Stimulated activated CD8-positive, alpha-beta memory T cell treated with anti-CD3 and anti-CD28 coated beads, Interleukin-2, amount 100 ng/mL, for 1 hour (primary cell): ENCODE data around the gene OR11L1.

Experiments
- DNase-seq, 2 donors: peaks; one replicate each; pipeline ENCODE4 v3.0.0-alpha.2; 2020; ENCODE audit warnings: low read depth in 2 of 2

The OR11L1 gene, protein sequence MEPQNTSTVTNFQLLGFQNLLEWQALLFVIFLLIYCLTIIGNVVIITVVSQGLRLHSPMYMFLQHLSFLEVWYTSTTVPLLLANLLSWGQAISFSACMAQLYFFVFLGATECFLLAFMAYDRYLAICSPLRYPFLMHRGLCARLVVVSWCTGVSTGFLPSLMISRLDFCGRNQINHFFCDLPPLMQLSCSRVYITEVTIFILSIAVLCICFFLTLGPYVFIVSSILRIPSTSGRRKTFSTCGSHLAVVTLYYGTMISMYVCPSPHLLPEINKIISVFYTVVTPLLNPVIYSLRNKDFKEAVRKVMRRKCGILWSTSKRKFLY

DNA sequence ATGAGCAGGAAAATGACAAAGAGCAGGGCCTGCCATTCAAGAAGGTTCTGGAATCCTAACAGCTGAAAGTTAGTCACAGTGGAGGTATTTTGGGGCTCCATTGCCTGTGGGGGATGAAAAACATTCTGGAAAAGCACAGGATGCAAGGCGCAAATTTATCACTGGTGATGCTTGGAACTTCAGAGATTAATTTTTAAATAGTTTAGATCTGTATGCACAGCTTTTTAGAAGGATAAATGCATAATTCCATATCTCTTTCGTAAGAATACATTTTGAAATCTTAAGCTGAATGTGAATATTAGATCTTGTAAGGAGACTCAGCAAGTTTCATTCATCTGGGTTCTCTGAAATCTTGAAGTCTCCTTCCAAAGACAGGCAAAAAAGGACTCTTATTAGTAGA, at the start of gene OR11L1:
OR11L1 (minus strand) TSS at position 101 of the 400 bp plus-strand sequence; CDS start at position 101, 0 bp downstream.
- no peak for DNase-seq

DNA sequence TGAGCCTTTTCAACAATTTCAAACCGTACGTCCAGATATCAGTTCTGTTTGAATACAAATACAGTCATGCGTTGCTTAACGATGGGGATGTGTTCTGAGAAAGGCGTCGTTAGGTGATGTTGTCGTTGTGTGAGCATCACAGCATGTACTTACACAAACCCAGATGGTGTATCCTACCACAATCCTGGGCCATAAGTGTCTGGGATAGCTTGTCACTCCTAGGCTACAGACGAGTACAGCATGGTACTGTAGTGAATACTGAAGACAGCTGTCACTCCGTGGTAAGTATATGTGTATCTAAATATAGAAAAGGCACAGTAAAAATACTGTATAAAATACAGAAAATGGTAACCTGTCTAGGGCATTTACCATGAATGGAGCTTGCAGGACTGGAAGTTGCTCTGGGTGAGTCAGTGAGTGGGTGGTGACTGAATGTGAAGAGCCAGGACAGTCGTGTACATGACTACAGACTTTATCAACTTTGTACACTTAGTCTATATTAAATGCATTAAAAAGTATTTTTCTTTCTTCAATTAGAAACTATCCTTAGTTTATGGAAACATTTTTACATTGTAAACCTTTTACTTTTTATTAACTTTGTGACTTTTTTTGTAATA, 43.2 kb upstream of the OR11L1 start:
- no peak for DNase-seq

DNA sequence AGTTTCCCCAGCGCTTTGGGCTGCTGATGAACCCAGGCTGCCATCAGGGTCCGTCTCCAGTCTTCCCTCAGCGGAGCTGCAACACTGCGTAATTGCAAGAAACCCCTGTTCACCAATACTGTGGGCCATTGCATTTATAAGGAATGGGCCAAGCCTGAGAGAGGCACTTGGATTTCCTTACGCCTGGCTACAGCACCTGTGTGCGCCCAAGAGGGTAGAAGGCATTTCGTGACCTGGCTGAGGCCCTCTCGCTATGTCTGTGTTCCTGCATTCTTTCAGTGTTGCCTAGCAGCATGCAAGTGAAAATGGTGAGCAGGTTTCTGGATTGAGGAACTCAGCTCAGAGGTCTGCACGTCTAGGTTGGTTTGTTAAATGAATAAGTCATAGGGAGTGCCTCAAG, 41.6 kb upstream of the OR11L1 start:
- no peak for DNase-seq

DNA sequence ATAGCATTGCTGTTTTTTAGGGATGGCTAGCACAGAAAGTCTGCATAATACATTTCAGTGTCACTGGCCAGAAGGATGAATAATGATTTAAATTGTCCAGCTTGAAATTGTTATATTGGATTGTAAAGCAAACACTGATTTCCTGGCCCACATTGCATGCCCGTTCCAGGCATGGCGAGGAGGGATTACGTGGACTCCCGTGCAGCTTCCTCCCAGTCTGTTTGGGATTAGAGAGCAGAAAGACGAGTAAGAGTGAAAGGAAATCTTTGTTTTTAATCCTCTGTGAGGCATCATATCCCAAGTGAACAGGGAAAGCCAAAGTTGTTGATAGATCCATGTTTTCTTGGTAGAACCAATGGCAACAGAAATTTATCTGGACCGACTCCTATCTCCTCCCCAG, 23.7 kb upstream of the OR11L1 start:
- DNase-seq = no peak

DNA sequence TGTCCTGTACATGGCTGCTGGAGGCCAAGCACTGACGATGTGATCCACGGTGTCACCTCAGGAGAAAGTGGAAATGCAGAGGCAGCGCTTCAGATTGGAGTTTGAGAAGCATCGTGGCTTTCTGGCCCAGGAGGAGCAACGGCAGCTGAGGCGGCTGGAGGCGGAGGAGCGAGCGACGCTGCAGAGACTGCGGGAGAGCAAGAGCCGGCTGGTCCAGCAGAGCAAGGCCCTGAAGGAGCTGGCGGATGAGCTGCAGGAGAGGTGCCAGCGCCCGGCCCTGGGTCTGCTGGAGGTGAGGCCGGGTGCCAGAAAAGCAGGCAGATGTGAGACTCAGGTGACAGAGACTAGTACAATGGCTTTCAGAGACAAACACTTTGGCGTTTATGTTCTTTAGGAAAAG, 22.9 kb upstream of the OR11L1 start:
- DNase-seq = no peak

DNA sequence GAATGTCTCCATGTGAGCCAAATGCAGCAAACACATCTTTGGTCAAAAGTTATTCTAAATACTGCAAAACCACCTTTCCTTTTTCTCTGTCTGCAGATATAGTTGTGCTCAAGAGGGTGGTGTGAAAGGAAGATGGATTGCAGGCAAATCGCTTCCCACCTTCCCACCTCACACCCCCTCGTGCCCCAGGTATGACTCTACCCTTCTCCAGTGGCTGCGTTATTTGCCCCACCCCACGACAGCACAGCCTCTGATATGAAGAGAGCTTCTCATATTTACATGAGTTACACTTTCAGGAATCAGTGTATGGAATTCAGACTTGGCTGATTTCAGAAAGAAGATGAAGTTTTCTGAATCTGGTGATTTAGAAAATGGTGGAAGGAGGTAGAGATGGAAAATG, 21.1 kb upstream of the OR11L1 start:
- DNase-seq = no peak

DNA sequence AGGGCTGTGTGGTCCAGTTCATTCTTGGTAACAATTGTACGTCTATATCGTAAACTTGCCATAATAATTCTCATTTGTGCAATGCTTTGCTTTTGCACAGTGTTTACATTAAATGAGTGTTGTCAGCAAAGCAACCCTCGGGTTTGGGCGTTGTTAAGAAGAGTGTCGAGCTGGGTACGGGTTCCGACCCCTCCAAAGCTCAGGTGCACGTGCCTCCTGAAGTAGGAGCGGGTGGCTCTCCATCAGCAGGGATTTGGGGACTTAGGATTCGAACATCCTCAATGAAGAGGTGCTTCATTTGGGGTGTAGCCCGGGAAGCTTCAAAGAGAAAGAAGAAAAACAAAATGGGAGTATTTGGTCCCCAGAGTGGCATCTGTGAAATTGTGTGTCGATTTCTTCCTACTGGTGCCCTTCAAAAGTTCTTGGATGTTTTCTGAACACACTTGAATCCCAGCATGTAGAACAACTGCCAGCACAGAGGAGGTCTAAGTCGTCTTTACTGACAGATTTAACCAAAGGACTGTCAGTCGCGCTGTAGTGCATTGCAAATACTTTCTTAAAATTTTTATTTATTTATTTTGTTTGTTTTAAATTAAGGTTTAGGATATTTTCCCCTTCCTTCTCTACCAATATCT, 16.4 kb upstream of the OR11L1 start:
- DNase-seq = no peak

DNA sequence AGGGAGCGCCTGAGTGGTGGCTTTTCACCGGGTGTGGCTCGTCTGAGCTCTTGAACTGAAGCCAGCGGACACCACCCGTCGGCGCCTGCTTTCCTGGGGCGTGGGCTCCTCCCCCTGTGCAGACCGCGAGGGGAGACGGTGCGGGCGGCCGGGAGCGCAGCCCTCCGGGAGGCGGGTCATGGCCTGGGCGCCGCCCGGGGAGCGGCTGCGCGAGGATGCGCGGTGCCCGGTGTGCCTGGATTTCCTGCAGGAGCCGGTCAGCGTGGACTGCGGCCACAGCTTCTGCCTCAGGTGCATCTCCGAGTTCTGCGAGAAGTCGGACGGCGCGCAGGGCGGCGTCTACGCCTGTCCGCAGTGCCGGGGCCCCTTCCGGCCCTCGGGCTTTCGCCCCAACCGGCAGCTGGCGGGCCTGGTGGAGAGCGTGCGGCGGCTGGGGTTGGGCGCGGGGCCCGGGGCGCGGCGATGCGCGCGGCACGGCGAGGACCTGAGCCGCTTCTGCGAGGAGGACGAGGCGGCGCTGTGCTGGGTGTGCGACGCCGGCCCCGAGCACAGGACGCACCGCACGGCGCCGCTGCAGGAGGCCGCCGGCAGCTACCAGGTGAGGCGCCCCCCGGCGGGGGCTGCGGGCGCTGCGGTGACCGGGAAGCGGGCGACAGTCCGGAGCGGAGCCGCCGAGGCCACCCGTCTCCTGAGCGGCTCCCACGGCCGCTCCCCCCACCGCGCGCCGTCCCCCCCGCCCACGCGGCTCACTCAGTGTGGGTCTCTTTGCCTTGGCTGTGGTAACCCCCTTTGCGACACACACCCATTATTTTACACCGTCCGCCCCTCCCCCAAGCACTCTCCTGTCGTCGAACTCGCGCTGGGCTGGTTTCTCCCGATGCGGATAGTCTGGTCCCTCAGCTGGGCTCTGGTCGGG, 15.6 kb upstream of the OR11L1 start, which contains the start of gene TRIM58:
TRIM58 (plus strand) TSS at position 119 of the 916 bp plus-strand sequence; CDS start at position 179, 60 bp downstream.
- no peak for DNase-seq

DNA sequence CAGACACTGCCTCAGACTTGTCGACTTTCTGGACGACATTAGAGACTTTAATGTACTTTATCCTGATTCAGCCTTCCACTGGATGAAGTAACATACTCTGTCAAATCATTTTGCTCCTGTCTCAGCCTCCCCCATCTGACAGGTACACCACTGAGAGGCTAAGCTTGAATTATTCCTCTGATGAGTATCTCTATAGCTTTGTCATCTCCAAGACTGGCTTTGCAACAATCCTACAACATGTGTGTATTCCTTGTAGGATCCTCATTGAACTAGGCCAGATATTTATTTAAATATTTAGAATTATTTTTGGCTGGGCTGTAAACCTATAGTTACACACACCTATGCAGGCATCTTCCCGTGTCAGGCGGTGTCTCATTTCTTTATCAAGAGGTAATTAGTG, 14.2 kb upstream of the OR11L1 start:
- no peak for DNase-seq

DNA sequence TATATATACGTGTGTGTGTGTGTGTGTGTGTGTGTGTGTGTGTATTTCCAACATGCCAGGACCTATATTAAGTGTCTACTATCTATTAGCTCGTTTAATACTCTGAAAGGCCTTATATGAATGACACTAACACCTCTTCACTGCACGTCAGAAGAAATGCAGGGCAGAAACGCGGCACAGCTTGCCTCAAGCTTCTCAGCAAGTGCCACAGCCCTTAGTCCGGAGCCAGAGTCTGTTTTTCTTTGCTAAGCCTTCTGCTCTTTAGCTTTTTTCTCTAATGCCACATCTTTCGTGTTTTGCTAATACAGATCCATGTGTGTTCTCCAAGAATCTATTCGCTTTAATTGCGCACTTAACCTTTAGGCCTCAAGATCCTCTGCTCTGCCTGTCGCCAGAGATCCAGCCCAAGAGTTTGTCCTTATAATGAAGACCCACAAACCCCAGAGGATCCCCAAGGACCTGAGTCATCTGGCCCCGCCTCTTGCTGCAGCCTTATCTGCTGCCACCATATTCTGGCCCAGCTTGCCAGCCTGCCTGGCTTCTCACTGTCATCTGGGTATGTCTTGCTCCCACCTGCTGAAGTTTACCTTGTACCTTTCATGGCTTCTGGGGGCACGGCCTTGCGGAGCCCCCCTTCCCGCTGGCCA, 13.3 kb upstream of the OR11L1 start:
- no peak for DNase-seq

DNA sequence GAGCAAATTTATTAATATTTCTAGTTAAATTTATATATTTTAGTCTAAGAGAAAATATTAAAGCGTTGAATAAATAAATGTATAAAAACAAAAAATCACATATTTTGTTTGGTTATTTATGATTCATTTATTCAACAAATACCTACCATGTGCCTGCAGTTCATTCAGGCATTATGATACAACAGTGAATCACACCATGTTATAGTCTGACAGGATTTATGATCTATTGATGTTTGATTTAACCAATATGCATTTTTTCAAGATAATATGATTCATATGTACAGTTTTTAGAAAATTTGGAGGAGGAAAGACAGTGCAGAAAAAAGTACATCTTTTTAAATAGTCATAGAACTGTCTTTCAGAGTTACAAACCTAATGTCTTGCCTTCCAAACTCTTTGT, 7.9 kb upstream of the OR11L1 start:
- no peak for DNase-seq

DNA sequence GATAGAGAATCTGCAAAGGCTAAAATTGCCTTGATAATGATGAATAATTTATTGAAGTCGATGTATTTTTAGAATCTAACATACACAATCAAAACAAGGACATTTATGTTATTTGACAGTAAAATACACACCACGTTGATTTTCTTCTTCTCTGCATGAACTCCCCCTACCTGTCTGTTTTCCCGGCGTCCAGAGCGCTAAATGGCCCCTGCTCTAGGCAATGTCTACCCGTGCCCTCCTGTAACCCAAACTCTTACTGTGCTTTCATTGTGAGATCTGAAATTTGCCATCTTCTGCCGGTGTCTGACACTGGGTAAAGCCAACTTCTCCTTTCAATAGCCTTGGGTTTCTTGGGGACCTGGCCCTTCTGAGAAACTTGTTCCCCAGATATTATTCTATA, 6.7 kb upstream of the OR11L1 start:
- no peak for DNase-seq

DNA sequence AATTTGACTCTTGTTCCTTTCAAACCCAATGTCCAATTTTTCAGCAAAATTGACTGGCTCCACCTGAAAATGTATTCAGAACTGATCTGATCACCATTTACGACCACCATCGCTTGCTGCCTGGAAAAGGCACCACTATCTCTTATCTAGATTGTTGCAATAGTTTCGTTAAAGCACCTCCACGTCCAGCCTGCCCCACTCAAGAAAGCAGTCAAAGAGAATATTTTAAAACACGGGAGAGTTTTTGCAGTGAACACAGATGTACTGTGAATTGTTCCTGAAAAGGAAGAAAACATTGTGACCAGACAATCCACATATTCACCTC, 4.0 kb upstream of the OR11L1 start:
- DNase-seq = no peak

DNA sequence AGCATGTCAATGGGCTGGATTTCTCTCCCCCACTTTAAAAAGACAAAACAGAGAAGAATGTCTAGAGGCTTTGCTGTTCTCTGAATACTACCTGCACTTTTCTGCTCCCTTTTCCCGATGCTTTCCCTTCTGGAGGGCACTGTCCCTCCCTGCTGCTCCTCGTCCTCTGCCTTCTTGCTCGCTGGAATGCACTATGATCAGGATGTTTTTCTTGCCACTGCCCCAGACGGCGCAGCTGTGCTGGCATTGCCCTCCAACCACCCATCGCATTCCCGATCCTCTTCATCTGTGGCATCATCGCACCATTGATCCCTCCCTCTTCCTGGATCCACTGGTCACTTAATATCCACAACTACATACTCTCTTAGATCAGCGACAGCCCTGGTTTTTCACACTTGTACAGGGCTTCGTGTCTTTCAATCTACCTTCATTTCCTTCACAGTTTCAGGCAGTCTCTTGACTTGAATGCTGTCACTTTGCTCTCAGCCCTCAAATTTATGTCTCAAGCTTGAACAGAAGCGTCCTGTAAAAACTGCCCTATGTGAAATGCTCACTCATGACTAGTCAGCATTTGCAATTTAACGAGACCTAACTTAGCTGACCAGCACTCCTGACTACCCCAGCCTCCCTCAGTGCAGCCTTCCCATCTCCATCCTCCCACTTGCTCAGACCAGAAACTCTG, 3.5 kb upstream of the OR11L1 start:
- DNase-seq = no peak

DNA sequence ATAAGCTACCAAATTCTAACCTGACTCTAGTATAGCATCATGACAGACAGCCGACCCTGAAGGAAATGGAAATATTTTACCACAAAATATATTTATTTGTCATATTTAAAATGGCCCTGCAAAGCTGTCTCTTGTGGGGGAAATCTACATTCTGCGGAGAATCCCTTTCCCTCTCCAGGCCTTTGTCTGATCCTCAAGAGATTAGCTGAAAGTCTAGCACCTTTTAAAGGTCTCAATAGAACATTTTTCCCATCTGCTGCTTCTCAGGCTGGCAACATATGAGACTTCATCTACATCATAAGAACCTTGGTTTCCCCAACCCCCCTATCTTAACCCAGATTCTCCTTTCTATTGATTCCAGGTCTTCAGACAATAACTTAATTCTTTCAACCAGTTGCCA, 1.7 kb upstream of the OR11L1 start:
- DNase-seq = no peak

DNA sequence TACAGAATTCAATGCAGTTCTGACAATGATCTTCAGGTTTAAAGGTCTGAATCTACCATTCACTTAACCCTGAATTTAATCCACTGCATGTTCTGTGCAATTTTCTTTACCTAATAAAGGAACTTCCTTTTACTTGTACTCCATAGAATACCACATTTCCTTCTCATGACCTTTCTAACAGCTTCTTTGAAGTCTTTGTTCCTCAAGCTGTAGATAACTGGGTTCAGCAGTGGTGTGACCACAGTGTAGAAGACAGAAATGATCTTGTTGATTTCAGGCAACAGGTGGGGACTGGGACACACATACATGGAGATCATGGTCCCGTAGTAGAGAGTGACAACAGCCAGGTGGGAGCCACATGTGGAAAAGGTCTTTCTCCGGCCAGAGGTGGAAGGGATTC, 878 bp downstream of the OR11L1 start:
- no peak for DNase-seq

DNA sequence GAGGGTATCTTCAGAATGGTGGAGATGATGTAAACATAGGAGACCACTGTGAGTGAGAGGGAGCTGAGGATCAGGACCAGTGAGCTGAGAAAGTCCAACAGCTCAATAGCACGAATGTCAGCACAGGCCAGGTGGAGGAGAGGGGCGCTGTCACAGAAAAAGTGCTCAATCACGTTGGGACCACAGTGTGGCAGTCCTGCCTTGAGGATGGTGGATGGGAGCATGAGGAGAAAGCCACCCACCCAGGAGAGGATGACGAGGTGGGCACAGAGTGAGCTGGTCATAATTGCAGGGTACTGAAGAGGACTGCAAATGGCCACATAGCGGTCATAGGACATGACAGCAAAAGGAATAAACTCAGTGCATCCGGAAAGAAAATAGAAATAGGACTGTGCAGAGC, 8.1 kb downstream of the OR11L1 start:
- no peak for DNase-seq

DNA sequence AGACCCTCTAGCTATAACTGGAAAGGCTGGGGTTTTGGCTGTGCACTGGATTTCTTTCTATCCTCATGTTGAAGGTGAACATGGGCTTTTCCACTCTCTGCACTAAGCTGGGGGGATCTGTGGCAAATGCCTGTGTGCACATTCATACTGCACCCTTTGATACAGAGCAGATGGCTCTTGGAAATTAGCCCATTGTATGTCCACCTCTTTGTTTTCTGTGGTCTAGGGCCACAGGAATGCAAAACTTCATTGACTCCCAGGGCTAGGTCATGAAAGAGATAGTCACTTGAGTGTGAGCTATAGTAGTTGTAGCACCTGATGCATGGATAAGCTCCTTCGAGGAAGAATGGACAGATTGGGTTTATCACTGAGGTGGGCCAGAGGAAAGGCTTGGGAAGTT, 12.0 kb downstream of the OR11L1 start:
- DNase-seq = no peak

DNA sequence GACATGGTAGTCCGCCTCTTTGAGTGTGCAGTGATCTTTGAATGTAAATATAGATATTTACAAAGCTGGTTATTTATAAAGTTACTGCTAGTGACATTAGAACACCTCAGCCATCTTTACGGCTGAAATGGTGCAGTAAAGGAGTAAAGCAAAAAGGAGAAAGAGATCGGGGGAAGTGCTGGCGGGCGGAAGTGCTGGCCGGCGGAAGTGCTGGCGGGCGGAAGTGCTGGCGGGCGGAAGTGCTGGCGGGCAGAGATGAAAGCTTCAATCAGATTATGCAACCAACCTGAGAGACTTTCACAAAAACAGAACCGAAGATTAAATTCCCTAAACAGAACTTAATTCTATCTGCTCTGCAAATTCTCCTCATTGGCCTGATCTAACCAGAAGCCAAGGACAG, 16.3 kb downstream of the OR11L1 start:
- DNase-seq = no peak

DNA sequence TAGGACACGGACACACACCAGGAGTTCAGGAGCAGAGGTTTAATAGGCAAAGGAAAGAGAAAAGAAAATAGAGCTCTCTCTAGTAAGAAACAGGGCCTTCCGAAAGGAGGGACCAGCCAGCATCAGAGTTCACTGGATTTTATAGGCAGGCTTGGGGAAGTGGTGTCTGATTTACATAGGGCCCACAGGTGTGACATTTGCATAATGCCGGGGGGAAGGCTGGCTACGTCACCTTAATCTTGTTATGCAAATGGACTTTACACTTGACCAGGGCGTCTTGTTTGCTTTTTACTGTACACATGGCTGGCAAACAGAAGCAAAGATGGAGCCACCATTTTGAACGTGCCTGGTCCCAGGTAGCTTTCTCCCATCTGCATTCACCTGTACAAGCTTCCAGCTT, 17.7 kb downstream of the OR11L1 start, which contains the start of gene OR14A16:
OR14A16 (minus strand) TSS at position 97 of the 400 bp plus-strand sequence. CDS start 8,390 bp downstream, outside the sequence.
- no peak for DNase-seq

DNA sequence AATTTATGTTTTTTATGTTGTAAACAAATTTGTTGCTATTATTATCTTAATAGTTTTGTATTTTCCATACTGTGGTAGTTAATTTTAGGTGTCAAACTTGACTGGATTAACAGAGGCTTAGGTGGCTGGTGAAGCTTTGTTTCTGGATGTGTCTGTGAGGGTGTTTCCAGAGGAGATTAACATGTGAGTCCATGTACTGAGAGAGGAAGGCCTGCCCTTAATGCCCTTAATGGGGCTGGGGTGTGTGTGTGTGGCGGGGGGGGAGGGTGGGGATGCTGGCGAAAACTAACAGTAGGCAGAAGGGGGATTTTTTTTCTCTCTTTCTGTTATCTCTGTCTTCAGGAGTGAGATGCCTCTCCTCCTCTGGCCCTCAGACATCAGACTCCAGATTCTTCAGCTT, 19.6 kb downstream of the OR11L1 start:
- DNase-seq = no peak
